Right renal pelvis (tissue), 4 donors: ENCODE data around the gene HSPA13. TPM values are rescaled to one million over a fixed set of nuclear protein-coding genes. Genes with fewer than 3 reads are reported as not detected.
"Not testable (repeated sequence)": the region's sequence is repeated elsewhere in the genome, so short reads cannot be mapped to it uniquely, and the experiment has no call there.

Experiments
- DNase-seq, 4 donors: peaks; one replicate each; pipeline ENCODE4 v3.0.0-alpha.2; 2013; ENCODE audit warnings: low read depth in 4 of 4, low spot score in 3 of 4, missing footprints in 1 of 4
- polyA plus RNA-seq, 4 donors: library from polyadenylated mRNA; unstranded; fragments of 120-200 nt; gene quantifications; one replicate each; pipeline ENCODE4 v1.2.1, GENCODE V29; 2013; ENCODE audit not compliant: insufficient read length in 4 of 4

The HSPA13 gene
- polyA plus RNA-seq = 10 to 100 TPM; 53.8 to 65.9 (median 64.9) TPM

- peak; percentile 96 to 99 (median 99) for DNase-seq
These were observed at the start of gene HSPA13 for GRCh38 chr21:14382835-14383595. Gene HSPA13 (minus strand): TSS chr21:14383146. CDS start chr21:14383119, 27 bp downstream.

GRCh38 chr21:14418920-14419319, 36.0 kb upstream of the HSPA13 start:
- no peak for DNase-seq

DNA sequence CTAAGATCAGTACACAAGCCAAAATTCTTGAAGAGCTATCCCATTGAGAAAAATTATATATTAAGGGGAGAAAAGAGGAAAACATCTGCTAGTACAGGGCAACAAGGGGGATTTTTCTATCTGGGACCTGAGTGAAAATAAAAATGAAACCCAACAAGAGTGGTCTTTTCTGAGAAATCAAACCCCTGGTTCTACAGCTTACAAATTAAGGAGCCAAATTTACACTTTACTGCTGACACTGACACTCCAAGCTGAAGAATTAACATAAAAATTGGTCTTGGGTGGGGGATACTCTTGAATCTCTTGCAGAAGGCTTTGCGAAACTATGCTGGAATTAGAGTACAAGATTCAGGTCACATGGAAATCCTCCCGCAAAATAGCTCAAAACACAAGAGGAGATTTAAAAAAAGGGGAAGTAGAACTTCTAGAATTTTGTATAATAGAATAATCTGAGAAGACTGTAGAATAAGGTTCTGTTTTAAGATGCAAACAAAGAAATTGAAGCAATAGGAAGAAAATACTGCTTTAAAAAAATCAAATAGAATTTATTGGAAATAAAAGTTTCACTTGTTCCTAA, 32.1 kb upstream of the HSPA13 start:
- no peak for DNase-seq

DNA sequence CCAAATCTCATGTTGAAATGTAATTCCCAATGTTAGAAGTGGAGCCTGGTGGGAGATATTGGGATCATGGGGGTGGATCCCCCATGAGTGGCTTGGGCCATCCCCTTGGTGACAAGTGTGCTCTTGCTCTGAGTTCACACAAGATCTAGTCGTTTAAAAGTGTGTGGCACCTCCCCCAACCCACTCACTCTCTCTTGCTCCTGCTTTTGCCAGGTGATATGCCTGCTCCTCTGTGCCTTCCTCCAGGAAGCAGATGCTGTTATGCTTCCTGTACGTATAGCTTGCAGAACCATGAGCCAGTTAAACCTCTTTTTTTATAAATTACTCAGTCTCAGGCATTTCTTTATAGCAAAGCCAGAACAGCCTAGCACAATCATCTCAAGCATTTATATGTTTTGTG, 23.0 kb upstream of the HSPA13 start:
- no peak for DNase-seq

- DNase-seq = no peak
These were observed 22.3 kb upstream of the HSPA13 start for GRCh38 chr21:14405225-14405624.

DNA sequence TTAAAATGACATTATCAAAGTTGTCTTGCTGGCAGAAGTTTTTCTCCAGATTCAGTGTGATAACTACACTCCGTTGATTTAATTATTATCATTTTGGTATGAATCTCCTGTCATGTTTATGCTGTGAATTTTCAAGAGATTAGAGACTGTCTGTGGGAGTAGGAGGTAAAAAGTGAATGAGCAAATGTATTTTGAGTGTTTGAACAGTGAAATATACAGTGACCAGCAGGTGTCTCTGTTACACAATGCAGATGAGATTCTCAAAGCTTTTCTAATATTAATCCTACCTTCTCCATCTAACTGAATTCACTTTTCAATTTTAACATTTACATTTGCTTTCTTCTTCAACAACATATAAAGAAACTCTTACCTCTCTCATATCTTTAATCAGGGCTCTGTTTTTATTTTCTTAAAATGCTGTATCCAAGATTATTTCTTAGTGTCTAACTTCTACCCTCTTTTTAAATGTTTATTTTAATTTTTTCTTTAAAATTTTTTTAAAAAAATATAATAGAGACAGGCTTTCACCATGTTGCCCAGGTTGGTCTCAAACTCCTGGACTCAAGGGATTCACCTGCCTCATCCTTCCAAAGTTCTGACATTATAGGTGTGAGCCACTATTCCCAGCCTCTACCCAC, 20.9 kb upstream of the HSPA13 start:
- peak; percentile 8 to 25 (median 12) for DNase-seq

- DNase-seq = no peak
These were observed 18.3 kb upstream of the HSPA13 start for GRCh38 chr21:14401217-14401616.

GRCh38 chr21:14388282-14388681, 5.3 kb upstream of the HSPA13 start:
- no peak for DNase-seq

- DNase-seq = no peak
These were observed 1.5 kb upstream of the HSPA13 start for GRCh38 chr21:14384453-14384852.

DNA sequence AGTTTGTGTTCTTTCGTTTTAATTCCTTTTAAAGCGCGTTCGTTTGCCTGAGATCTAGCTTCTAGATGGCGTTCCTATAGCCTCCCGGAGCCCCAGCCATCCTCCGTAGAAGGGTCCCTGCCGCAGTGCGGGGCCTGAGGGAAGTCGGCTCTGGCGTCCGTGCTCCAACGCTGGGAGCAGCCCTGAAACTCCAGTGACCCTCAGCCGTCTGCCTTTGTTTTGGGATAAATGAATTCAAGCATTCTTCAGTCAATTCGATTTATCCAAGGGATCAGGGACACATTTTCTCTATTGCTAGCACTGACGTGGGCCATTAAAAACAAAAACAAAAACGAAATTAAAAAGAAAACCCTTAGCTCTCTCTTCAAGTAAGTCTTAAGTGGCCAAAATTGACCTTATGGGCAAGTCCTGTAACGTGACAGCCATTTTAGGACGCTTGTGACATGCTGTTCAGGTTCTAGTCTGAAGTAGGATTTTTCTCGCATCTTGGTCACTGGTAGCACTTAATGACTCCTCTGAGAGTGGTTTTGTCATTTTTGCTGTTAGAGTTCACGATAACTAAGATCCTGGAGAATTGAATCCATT, 742 bp upstream of the HSPA13 start:
- peak in 1 of 4 donors; percentile 13 for DNase-seq

DNA sequence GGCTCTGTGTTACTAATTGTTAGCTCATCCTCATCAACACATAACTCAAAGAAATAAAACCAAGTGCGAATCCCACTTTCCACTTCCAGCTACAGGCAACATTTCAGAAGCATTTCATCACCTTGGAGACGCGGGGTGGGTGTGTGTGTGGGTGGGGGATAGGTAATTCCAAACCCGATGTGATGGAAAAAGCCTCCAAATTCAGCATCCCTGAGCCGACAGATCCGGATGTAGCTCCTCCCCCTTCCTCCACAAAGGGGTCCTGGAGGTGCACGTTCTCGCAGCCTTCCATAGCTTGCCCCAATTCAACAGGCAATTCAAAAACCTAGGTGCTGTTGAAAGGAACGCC, 486 bp downstream of the HSPA13 start:
- DNase-seq = peak in 1 of 4 donors; percentile 29

DNA sequence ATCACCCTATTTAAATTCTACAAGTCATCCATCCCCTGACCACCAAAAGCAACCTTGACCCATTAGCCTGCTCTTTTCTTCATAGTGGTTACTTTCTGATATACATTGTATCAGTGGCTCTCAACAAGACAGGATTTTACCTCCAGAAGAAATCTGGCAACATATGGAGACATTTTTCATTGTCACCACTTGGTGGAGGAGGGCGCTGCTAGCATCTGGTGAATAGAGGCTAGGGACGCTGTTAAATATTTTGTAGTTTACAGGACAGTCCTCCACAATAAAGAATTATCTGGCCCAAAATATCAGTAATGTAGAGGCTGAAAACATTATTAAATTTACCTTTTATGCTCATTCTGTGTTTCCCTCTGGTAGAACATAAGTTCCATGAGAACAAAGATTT, 6.1 kb downstream of the HSPA13 start:
- no peak for DNase-seq

DNA sequence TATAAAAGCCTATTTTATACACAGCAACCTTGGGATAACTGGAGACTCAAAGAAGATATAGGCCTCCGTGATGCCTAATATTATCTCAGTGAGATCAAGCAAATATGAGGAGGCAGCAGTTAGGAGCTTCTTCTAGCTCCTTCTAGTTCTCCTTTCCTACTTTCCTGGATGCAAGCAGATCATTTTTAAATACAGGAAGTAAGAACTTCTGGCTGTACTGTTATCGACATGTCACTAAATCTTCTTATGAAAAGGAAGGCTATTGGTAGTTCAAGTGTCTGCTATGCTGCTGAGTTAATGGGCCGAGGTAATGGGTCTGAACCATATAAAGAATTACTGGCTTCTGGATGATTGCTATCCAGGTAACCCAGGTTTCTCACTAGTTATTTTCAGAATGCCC, 15.9 kb downstream of the HSPA13 start:
- DNase-seq = no peak

DNA sequence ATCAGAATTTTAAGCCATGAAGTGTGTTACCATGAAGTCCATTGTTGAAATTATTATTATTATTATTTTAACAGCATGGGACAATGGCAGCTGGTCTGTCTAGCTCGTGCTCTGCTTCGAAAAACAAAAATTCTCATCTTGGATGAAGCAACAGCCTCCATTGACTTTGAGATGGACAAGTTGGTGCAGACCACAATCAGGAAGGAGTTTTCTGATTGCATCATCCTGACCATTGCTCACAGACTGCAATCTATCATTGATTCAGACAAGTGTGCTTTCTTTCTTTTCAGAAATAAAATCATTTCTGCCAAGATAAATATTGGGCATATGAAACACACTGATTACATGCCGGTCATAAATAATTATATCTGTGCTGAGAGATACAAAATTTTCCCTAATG, 21.0 kb downstream of the HSPA13 start:
- DNase-seq = no peak

- no peak for DNase-seq
These were observed 24.2 kb downstream of the HSPA13 start for GRCh38 chr21:14358775-14359174.

- no peak for DNase-seq
These were observed 26.2 kb downstream of the HSPA13 start for GRCh38 chr21:14356746-14357145.

DNA sequence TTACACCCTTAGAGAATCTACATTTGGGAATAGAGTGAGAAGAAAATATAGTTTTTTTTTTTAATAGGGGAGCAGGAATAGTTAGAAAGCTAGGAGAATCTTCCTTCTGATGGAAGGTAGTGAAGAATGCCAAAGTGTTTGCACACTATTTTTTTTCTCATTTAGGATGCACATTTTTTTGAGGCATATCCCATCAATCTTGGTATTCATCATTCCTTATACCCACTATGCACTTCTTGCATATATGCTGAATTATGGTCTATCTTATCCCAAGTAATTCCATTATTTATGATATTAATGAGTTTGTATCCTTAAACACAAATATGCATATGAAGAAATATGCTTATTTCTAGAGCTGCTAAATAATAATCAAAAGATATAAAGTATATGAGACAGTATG, 28.4 kb downstream of the HSPA13 start:
- DNase-seq = no peak

DNA sequence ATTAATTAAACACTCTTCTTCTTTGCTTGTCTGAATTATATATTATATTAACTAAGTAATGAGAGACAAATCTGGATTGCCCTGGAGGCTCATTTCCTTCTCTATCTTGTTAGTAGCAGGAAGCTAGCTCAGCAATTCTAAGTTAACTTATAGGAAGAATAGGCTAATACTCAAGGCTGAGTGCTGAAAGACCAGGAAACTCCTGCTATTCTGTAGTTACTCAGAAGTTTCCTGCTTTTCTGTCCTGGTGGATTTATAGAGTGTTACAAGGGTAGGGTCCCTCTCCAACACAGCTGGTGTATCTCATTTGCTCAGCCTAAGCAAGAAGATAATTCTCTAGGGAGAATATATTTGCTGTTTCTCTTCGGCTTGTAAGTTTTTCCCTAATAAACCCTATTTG, 29.2 kb downstream of the HSPA13 start:
- peak in 2 of 4 donors; percentile 1 to 8 for DNase-seq

DNA sequence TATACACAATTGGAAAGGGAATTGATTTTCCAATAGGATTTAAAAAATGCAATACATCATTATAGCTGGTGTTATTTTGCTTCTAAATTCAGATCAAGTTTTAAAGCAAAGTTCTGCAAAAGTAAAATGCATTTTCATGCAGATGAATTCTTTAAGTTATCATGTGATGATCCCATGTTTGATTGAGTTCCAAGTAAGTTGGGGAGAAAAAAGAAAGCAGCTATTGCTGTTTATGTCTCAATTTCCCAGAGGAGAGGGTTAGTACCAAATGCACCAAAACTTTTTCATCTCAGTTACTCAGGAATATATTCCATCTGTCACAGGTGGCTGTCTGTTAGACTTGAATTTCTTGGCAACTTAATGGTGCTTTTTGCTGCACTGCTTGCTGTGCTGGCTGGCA, 29.7 kb downstream of the HSPA13 start:
- no peak for DNase-seq

- not testable (repeated sequence) for DNase-seq
These were observed 55.6 kb downstream of the HSPA13 start for GRCh38 chr21:14327346-14327745.

DNA sequence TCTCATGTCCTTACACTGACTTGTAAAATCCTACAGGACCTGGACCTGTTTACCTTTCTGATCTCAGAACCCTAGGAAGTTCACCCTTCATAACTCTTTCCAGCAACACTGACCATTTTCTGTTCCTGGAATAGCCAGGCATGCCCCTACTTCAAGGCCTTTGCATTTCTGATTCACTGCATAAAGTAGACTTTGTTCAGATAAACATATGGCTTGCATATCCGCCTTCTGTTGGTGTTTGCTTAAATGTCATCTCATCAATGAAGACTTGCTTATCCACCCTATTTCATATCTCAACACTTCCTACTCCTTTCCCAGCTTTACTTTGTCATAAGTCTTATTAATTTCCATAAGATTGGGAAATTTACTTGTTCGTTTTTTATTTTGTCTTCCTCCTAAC, 57.4 kb downstream of the HSPA13 start:
- no peak for DNase-seq
